NB4 (cell line): ENCODE data around the gene PGAP1.

ENCODE experiments used
- DNase-seq: peaks from one replicate; pipeline ENCODE4 v3.0.0; 2010; ENCODE audit warnings: low read depth
- H3K4me3 ChIP-seq: one replicate; pipeline ENCODE4 v1.5.1; 2011; ENCODE audit warnings: mild to moderate bottlenecking, low read depth, low read length, moderate library complexity
- MYC ChIP-seq: IDR thresholded peaks from 2 replicates; pipeline ENCODE4 v1.6.1; 2011; ENCODE audit warnings: low read depth, low read length
- POLR2A ChIP-seq: IDR thresholded peaks from 2 replicates; pipeline ENCODE4 v1.6.1; 2011; ENCODE audit warnings: mild to moderate bottlenecking; ENCODE audit not compliant: insufficient read length; ENCODE audit errors: extremely low read depth
- TF ChIP-seq, protein P1 (sequence below): IDR thresholded peaks from 2 replicates; pipeline ENCODE4 v1.6.1; 2011; ENCODE audit warnings: low read depth, low read length
- TF ChIP-seq, protein P2 (sequence below): IDR thresholded peaks from one replicate; pipeline ENCODE4 v1.5.1; 2012; ENCODE audit warnings: low read depth, low read length

The PGAP1 gene, protein sequence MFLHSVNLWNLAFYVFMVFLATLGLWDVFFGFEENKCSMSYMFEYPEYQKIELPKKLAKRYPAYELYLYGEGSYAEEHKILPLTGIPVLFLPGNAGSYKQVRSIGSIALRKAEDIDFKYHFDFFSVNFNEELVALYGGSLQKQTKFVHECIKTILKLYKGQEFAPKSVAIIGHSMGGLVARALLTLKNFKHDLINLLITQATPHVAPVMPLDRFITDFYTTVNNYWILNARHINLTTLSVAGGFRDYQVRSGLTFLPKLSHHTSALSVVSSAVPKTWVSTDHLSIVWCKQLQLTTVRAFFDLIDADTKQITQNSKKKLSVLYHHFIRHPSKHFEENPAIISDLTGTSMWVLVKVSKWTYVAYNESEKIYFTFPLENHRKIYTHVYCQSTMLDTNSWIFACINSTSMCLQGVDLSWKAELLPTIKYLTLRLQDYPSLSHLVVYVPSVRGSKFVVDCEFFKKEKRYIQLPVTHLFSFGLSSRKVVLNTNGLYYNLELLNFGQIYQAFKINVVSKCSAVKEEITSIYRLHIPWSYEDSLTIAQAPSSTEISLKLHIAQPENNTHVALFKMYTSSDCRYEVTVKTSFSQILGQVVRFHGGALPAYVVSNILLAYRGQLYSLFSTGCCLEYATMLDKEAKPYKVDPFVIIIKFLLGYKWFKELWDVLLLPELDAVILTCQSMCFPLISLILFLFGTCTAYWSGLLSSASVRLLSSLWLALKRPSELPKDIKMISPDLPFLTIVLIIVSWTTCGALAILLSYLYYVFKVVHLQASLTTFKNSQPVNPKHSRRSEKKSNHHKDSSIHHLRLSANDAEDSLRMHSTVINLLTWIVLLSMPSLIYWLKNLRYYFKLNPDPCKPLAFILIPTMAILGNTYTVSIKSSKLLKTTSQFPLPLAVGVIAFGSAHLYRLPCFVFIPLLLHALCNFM

DNA sequence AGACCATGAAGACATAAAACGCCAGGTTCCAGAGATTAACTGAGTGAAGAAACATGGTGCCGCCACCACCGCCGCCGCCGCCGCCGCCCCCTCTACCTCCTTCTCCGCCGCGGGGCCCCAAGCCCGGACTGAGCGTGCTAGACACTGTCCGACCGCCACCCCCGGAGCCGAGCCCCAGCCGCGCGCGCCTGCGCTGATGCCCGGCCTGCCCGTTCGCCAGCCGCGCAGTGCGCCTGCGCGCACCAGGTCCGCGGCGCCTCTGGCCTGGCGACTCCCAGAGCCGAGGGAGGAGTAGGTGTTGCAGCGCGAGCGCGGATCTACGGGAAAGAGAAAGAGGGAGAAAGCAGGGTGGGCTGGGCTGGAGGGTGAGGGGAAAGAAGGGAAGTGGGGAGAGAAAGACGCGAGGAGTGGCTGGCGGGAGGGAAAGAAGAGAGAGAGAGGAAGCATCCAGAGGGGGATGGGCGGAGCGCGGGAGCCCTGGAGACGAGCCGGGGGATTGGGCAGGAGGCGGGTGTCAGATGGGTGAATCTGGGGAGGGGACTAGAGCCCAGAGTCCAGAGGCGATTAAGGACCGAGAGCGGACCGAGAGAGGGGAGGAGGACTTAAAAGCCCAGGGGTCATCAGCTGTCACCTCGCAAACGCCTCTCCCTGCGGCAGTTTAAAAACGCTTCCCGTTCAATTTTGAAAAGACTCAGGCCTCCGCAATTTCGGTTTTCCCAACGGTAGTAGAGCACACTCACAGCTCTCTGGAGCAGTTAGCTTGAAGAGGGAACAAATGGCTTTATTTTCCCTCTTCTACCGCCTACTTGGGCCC is at the start of gene PGAP1:
PGAP1 (minus strand) TSS at position 146 of the 814 bp plus-strand sequence; CDS start at position 55, 91 bp downstream.
- peak; percentile 93 for DNase-seq
- TF ChIP-seq MYC, result peak; percentile 60; the same call in 1 of the 2 replicates
- TF ChIP-seq POLR2A, result peak; percentile 88
- TF ChIP-seq, protein P1, sequence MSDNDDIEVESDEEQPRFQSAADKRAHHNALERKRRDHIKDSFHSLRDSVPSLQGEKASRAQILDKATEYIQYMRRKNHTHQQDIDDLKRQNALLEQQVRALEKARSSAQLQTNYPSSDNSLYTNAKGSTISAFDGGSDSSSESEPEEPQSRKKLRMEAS, result no peak

DNA sequence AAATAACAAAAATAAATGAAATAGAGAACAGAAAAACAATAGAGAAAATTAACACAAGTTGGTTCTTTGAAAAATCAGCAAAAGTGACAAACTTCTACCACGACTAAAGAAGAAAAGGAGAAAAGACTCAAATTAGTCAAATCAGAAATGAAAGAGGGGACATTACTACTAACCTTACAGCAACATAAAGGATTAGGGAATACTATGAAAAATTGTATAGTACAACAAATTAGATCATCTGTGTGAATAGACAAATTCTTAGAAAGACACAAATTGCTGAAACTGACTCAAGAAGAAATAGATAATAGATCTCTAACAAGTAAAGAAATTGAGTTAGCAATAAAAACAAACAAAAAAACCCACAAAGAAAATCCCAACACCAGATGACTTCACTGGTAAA is 48.5 kb upstream of the PGAP1 start:
- no peak overlapping the region for H3K4me3 ChIP-seq
- DNase-seq, result no peak
- TF ChIP-seq, protein P2, sequence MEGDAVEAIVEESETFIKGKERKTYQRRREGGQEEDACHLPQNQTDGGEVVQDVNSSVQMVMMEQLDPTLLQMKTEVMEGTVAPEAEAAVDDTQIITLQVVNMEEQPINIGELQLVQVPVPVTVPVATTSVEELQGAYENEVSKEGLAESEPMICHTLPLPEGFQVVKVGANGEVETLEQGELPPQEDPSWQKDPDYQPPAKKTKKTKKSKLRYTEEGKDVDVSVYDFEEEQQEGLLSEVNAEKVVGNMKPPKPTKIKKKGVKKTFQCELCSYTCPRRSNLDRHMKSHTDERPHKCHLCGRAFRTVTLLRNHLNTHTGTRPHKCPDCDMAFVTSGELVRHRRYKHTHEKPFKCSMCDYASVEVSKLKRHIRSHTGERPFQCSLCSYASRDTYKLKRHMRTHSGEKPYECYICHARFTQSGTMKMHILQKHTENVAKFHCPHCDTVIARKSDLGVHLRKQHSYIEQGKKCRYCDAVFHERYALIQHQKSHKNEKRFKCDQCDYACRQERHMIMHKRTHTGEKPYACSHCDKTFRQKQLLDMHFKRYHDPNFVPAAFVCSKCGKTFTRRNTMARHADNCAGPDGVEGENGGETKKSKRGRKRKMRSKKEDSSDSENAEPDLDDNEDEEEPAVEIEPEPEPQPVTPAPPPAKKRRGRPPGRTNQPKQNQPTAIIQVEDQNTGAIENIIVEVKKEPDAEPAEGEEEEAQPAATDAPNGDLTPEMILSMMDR, result no peak
- TF ChIP-seq POLR2A (no peak), MYC (no peak)
- TF ChIP-seq, protein P1, result no peak

More for the DNA sequence above, at the start of gene PGAP1:
- peak within 1 kb of the TSS; percentile 84 for H3K4me3 ChIP-seq

DNA sequence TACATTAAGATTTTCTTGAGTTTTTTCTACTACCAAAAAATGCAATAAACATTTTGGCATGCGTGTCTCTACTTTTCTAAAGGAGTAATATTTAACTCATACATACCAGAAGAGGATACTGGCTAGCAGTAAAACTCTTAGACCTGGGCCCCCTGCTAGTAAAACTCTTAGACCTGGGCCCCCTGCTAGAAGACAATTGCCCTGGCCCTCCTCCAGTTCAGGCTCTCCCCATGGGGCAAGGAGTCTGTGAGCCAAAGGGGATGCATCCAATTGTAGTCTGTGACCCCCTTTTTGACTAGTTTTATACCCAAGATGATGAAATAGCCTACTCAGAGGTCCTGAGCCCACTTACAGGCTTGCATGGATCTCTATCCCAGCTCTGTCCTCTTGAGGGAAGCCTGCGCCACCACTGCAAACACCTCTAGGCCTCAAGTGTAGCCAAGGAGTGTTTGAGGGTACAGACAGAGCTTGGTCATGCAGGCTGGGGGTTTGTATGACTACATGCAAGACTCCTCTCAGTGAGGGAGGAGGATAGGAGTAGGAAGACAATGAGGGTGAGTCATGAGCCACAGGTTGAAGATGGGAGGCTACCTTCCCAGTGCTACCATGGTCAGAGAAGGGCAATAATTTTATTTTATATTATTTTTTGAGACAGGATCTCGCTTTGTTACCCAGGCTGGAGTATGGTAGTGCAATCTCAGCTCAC is 45.2 kb upstream of the PGAP1 start:
- no peak overlapping the region for H3K4me3 ChIP-seq
- TF ChIP-seq MYC (no peak), POLR2A (no peak)
- TF ChIP-seq, protein P1, result no peak
- TF ChIP-seq, protein P2, result no peak
- DNase-seq, result peak; percentile 49

DNA sequence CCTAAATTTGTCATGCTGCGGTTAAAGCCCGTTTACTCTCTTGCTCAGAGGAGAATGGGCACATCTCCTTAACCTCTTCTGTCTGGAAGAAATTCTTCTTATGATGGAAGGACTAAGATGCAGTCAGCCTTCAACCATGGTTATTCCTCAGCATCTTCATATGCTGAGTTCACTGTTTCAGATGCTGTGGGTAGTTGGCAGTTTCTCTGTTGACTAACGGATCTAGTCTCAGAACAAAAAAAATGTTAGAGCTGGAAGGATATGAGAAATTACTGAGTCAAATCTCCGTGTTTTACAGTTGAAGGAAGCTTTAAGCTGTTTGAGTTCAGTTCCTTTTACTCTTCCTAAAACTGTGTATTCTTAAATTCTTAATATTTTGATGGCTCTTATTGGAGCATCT is 43.6 kb upstream of the PGAP1 start:
- DNase-seq, result no peak
- no peak overlapping the region for H3K4me3 ChIP-seq
- TF ChIP-seq MYC (no peak), POLR2A (no peak)
- TF ChIP-seq, protein P2, result no peak
- TF ChIP-seq, protein P1, result no peak

DNA sequence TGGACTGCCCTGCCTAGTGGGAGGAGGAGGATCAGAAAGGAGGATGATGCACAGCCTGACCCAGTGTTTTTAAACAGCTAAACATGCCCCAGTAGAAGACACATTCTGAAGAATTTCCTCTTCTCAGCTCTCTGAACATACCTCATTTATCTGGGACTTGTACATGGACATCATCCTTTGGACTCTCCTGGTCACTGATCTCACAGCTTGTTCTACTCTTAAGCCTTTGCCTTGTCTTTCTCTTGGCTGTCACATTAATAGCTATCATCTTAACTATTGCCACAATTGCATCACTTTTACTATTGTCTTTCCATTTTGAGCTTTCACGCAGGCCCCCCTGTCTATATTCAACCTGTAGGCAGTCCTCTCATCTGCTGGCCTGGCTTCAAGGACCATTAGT is 42.0 kb upstream of the PGAP1 start:
- DNase-seq, result no peak
- no peak for TF ChIP-seq MYC
- no peak for TF ChIP-seq POLR2A
- TF ChIP-seq, protein P1, result no peak
- TF ChIP-seq, protein P2, result no peak
- H3K4me3 ChIP-seq, result no peak overlapping the region
